Muscle of leg (tissue), 11 donors: ENCODE measurements around the gene QSOX1. TPM values are rescaled to one million over a fixed set of nuclear protein-coding genes. Genes with fewer than 3 reads are reported as not detected.
A peak's percentile ranks its signal among the peaks of the same experiment; 100 is the strongest.

ENCODE experiments used
- DNase-seq: peaks from one replicate; pipeline ENCODE4 v3.0.0; 2013
- H3K27ac ChIP-seq: one replicate; pipeline ENCODE4 v1.5.1; 2013; ENCODE audit warnings: mild to moderate bottlenecking, low read length, control low read depth
- H3K27me3 ChIP-seq: one replicate; pipeline ENCODE4 v1.6.1; 2013; ENCODE audit warnings: low read length; ENCODE audit not compliant: control insufficient read depth, insufficient read depth
- H3K36me3 ChIP-seq: one replicate; pipeline ENCODE4 v1.6.1; 2013; ENCODE audit warnings: low read length; ENCODE audit not compliant: control insufficient read depth, insufficient read depth
- H3K4me1 ChIP-seq: one replicate; pipeline ENCODE4 v1.6.1; 2013; ENCODE audit warnings: low read length; ENCODE audit not compliant: control insufficient read depth, insufficient read depth
- H3K4me3 ChIP-seq: one replicate; pipeline ENCODE4 v1.5.1; 2013; ENCODE audit warnings: low read length, control low read depth
- H3K9me3 ChIP-seq: replicated peaks from 2 replicates; pipeline ENCODE4 v1.6.1; 2013; ENCODE audit warnings: low read depth, low read length; ENCODE audit not compliant: control insufficient read depth
- WGBS: methylation state at CpG from one replicate; pipeline ENCODE4 v1.1.5; 2013; ENCODE audit warnings: missing lambda C conversion rate; ENCODE audit not compliant: insufficient coverage; 5-methylcytosine and 5-hydroxymethylcytosine counted together
- polyA plus RNA-seq, 8 donors: library from polyadenylated mRNA; unstranded; fragments of 120-200 nt; gene quantifications; one replicate each; pipeline versions ENCODE4 v1.2.1 to v1.2.3, GENCODE V29; 2013; ENCODE audit warnings: inconsistent platforms in 1 of 8, low replicate concordance in 1 of 8; ENCODE audit not compliant: insufficient read length in 8 of 8, insufficient read depth in 1 of 8
- total RNA-seq: library from RNA; stranded (reverse); fragments of 120-200 nt; gene quantifications from one replicate; pipeline ENCODE4 v1.2.4, GENCODE V29; 2013

Gene QSOX1
- total and polyA plus RNA-seq, 9 donors: 16.0 to 43.5 (median 33.1) TPM

- Histone ChIP-seq H3K9me3 (no peaks in the 10 kb centered on the region), H3K4me1 (peaks cover 9% of the 10 kb centered on the region), H3K4me3 (no peak overlapping the region), H3K36me3 (peaks cover 5% of the 10 kb centered on the region), H3K27ac (no peak overlapping the region), H3K27me3 (no peaks in the 10 kb centered on the region)
- WGBS: no CpG with 5 or more reads among the region's 4 CpGs
- no peak for DNase-seq
These were observed 23.3 kb downstream of the QSOX1 start for GRCh38 chr1:180177931-180178330.

- peaks cover 5% of the 10 kb centered on the region for H3K36me3 ChIP-seq
- no peaks in the 10 kb centered on the region for H3K9me3 ChIP-seq
- DNase-seq: peak; percentile 56
- no peak overlapping the region for H3K4me3 ChIP-seq
- H3K4me1 ChIP-seq: peaks cover 7% of the 10 kb centered on the region
- no peaks in the 10 kb centered on the region for H3K27me3 ChIP-seq
- WGBS: 58% methylated on average over 8 of the region's 12 CpGs
- no peak overlapping the region for H3K27ac ChIP-seq
These were observed 24.0 kb downstream of the QSOX1 start for GRCh38 chr1:180178511-180179161.

GRCh38 chr1:180179162-180179957 lies 24.7 kb downstream of the QSOX1 start:
- 83% methylated on average over 9 of the region's 12 CpGs for WGBS
- Histone ChIP-seq H3K27ac (no peak overlapping the region), H3K27me3 (no peaks in the 10 kb centered on the region)

GRCh38 chr1:180181048-180181447 lies 26.4 kb downstream of the QSOX1 start:
- WGBS: 68% methylated on average over 4 of the region's 7 CpGs
- H3K4me3 ChIP-seq: no peak overlapping the region
- no peaks in the 10 kb centered on the region for H3K4me1 ChIP-seq
- no peak for DNase-seq
- no peak overlapping the region for H3K27ac ChIP-seq
- no peaks in the 10 kb centered on the region for H3K9me3 ChIP-seq
- peaks cover 21% of the 10 kb centered on the region for H3K36me3 ChIP-seq
- no peaks in the 10 kb centered on the region for H3K27me3 ChIP-seq

More at GRCh38 chr1:180179162-180179957, 24.7 kb downstream of the QSOX1 start:
- no peak for DNase-seq
- peaks cover 13% of the 10 kb centered on the region for H3K36me3 ChIP-seq
- no peaks in the 10 kb centered on the region for H3K4me1 ChIP-seq
- H3K4me3 ChIP-seq: no peak overlapping the region
- H3K9me3 ChIP-seq: no peaks in the 10 kb centered on the region

- WGBS: 86% methylated on average over 17 of the region's 23 CpGs
- H3K36me3 ChIP-seq: peaks cover 28% of the 10 kb centered on the region
- no peaks in the 10 kb centered on the region for H3K27me3 ChIP-seq
These were observed 27.4 kb downstream of the QSOX1 start for GRCh38 chr1:180181996-180182642.

GRCh38 chr1:180182643-180183311 lies 28.1 kb downstream of the QSOX1 start:
- Histone ChIP-seq H3K4me3 (no peak overlapping the region), H3K27me3 (no peaks in the 10 kb centered on the region), H3K4me1 (no peaks in the 10 kb centered on the region), H3K9me3 (no peaks in the 10 kb centered on the region), H3K36me3 (peaks cover 31% of the 10 kb centered on the region), H3K27ac (no peak overlapping the region)
- no peak for DNase-seq
- WGBS: 94% methylated on average over 21 of the region's 22 CpGs

More at GRCh38 chr1:180181996-180182642, 27.4 kb downstream of the QSOX1 start:
- no peak overlapping the region for H3K4me3 ChIP-seq
- no peaks in the 10 kb centered on the region for H3K9me3 ChIP-seq
- no peak overlapping the region for H3K27ac ChIP-seq
- H3K4me1 ChIP-seq: no peaks in the 10 kb centered on the region
- DNase-seq: no peak

- 87% methylated on average over 10 of the region's 10 CpGs for WGBS
- no peaks in the 10 kb centered on the region for H3K9me3 ChIP-seq
- no peaks in the 10 kb centered on the region for H3K4me1 ChIP-seq
- H3K27ac ChIP-seq: no peak overlapping the region
- peaks cover 31% of the 10 kb centered on the region for H3K36me3 ChIP-seq
- no peaks in the 10 kb centered on the region for H3K27me3 ChIP-seq
- no peak overlapping the region for H3K4me3 ChIP-seq
- no peak for DNase-seq
These were observed 28.8 kb downstream of the QSOX1 start for GRCh38 chr1:180183426-180183825.

- no peak for DNase-seq
- peaks cover 31% of the 10 kb centered on the region for H3K36me3 ChIP-seq
These were observed 29.4 kb downstream of the QSOX1 start for GRCh38 chr1:180184041-180184440.

GRCh38 chr1:180185281-180185680 lies 30.6 kb downstream of the QSOX1 start:
- H3K27ac ChIP-seq: no peak overlapping the region
- H3K27me3 ChIP-seq: no peaks in the 10 kb centered on the region
- H3K4me3 ChIP-seq: no peak overlapping the region
- WGBS: 100% methylated on average over 4 of the region's 5 CpGs
- H3K4me1 ChIP-seq: peaks cover 8% of the 10 kb centered on the region
- H3K9me3 ChIP-seq: no peaks in the 10 kb centered on the region
- H3K36me3 ChIP-seq: peaks cover 33% of the 10 kb centered on the region
- DNase-seq: no peak

More at GRCh38 chr1:180184041-180184440, 29.4 kb downstream of the QSOX1 start:
- Histone ChIP-seq H3K4me3 (no peak overlapping the region), H3K27me3 (no peaks in the 10 kb centered on the region), H3K9me3 (no peaks in the 10 kb centered on the region), H3K27ac (no peak overlapping the region), H3K4me1 (peaks cover 4% of the 10 kb centered on the region)
- WGBS: no CpG with 5 or more reads among the region's 9 CpGs
